Measurements from ENCODE around the gene PTGR1. TPM values are rescaled to one million over a fixed set of nuclear protein-coding genes. Genes with fewer than 3 reads are reported as not detected.

Gene PTGR1
- total and polyA plus RNA-seq, 8 donors = 5.0 to 28.8 (median 13.9) TPM

DNA sequence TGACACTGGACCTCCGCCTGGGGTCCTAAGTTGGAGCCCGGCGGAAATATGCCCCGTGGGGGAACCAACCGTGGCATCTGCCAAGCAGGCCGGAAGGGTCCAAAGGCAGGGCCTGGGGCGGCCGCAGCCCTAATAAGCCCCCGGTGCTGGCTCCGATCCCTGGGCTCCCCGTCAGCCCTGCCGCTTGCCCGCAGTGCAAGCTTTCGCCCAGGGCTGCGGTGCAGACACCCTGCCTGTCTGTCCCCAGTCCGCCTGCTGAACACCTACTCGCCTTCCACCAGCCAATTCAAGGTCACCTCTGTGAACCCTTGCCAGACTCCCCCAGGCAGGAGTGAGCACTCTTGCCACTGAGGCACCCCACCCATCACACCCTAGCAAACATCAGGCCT, 502 bp upstream of the PTGR1 start:
- peak in 2 of 6 donors; percentile 25 to 35 for DNase-seq
- WGBS, 2 donors = 12 to 18% methylated on average over 17 of the region's 17 CpGs
- no peak for FAIRE-seq
- TF ChIP-seq, protein P1, sequence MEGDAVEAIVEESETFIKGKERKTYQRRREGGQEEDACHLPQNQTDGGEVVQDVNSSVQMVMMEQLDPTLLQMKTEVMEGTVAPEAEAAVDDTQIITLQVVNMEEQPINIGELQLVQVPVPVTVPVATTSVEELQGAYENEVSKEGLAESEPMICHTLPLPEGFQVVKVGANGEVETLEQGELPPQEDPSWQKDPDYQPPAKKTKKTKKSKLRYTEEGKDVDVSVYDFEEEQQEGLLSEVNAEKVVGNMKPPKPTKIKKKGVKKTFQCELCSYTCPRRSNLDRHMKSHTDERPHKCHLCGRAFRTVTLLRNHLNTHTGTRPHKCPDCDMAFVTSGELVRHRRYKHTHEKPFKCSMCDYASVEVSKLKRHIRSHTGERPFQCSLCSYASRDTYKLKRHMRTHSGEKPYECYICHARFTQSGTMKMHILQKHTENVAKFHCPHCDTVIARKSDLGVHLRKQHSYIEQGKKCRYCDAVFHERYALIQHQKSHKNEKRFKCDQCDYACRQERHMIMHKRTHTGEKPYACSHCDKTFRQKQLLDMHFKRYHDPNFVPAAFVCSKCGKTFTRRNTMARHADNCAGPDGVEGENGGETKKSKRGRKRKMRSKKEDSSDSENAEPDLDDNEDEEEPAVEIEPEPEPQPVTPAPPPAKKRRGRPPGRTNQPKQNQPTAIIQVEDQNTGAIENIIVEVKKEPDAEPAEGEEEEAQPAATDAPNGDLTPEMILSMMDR (IDR thresholded peaks at IDR 0.05) = no peak
- H3K9me3 ChIP-seq = no peaks in the 10 kb centered on the region
- H3K36me3 ChIP-seq = peaks cover 0 to 5% (median 0%) of the 10 kb centered on the region in 3 donors
- ATAC-seq = peak; percentile 3 to 12 (median 5)
- H3K27me3 ChIP-seq = no peaks in the 10 kb centered on the region
- H3K4me3 ChIP-seq = peak overlapping the region; percentile 59 to 70 (median 64)
- intact Hi-C loops (cut with DNase I) = loop anchor here in 1 of 3 donors (10.0 kb wide), 1 partner anchor 85 kb away; no protein-coding TSS in a partner anchor
- peaks cover 0 to 9% (median 0%) of the 10 kb centered on the region in 3 donors for H3K4me1 ChIP-seq
- H3K27ac ChIP-seq = peak overlapping the region in 3 of 4 donors; percentile 64 to 83 (median 71)

DNA sequence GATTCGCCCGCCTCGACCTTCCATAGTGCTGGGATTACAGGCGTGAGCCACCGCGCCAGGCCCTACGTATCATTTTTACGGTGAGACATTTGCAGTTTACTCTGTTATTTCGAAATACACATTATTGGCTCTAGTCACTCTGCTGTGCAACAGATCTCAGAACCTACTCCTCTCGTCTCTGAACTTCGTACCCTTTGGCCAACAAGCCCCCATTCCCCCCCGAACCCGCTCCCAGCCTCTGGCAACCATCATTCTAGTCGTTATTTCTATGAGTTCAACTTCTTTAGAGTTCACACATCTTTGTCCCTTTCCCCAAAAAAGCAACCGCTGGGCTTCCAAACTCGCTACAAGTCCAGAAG, 735 bp downstream of the PTGR1 start:
- H3K9me3 ChIP-seq = no peaks in the 10 kb centered on the region

DNA sequence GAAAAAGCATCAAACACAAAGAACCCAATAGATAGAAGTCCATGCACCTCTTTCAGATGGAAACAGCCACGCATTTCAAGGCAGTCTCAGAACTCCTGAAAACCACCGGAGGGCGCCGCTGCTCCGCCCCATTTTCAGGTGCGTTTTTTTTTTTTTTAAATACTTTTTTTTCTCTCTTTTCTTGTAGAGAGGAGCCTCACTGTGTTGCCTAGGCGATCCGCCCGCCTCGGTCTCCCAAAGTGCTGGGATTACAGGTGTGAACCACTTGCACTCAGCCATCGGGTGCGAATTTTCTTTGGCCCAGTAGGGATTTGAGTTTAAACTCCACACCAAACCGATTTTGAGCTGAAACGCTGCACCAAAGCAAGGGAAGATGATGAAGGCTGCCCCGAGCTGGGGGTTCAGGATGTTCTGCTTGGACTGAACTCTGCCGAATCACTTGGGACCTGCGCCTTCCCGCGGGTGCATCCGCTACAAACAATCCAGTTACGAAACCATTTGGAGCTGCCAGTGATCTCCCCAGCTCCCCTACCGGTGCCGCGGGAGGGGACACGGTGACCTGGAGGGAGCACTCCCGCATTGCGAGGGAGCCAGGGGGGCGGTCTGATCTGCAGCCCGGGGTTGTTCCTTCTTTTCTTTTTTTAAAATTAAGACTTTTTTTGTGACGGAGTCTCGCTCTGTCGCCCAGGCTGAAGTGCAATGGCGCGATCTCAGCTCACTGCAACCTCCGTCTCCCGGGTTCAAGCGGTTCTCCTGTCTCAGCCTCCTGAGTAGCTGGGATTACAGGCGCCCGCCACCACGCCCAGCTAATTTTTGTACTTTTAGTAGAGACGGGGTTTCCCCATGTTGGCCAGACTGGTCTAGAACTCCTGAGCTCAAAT, 1.4 kb downstream of the PTGR1 start:
- ATAC-seq (peak; percentile 47 to 73 (median 64)), FAIRE-seq (no peak), DNase-seq (peak; percentile 60 to 77 (median 68))
- Histone ChIP-seq H3K36me3 (peaks cover 0 to 5% (median 0%) of the 10 kb centered on the region in 3 donors), H3K27ac (peak overlapping the region; percentile 64 to 84 (median 77)), H3K9me3 (no peaks in the 10 kb centered on the region), H3K27me3 (no peaks in the 10 kb centered on the region), H3K4me3 (peak overlapping the region; percentile 59 to 70 (median 64)), H3K4me1 (peaks cover 0 to 9% (median 0%) of the 10 kb centered on the region in 3 donors)
- intact Hi-C loops (cut with DNase I) = loop anchor here in 1 of 3 donors (10.0 kb wide), 1 partner anchor 87 kb away; no protein-coding TSS in a partner anchor
- TF ChIP-seq, protein P1 (IDR thresholded peaks at IDR 0.05) = peak; percentile 36 to 74 (median 56)
- 1% methylated on average over 41 of the region's 41 CpGs for WGBS, 2 donors

More for the DNA sequence above, 735 bp downstream of the PTGR1 start:
- no peak for FAIRE-seq
- ATAC-seq = peak; percentile 48 to 70 (median 58)
- Histone ChIP-seq H3K27ac (peak overlapping the region; percentile 64 to 84 (median 77)), H3K4me1 (peaks cover 0 to 9% (median 0%) of the 10 kb centered on the region in 3 donors), H3K36me3 (peaks cover 0 to 5% (median 0%) of the 10 kb centered on the region in 3 donors), H3K27me3 (no peaks in the 10 kb centered on the region), H3K4me3 (peak overlapping the region; percentile 59 to 70 (median 64))
- intact Hi-C loops (cut with DNase I) = loop anchor here in 1 of 3 donors (10.0 kb wide), 1 partner anchor 86 kb away; no protein-coding TSS in a partner anchor
- TF ChIP-seq, protein P1 (IDR thresholded peaks at IDR 0.05) = no peak
- 1 to 2% methylated on average over 16 of the region's 16 CpGs for WGBS, 2 donors
- DNase-seq = peak in 5 of 6 donors; percentile 5 to 56 (median 30)

DNA sequence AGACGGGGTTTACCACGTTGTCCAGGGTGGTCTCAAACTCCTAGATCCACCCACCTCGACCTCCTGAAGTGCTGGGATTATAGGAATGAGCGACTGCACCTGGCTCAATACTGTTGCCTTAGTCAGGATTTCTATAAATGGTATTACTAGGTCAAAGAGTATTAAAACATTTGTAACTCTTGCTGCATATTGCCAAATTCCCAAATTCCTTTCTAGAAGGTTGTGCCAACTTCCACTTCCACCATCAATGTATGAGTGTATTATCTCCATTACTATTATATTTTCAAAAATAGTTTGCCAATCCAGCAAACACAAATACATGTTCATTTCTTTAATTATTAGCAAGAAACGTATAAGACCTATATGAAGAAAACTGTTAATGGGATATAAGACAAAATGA, 10.6 kb downstream of the PTGR1 start:
- no peaks in the 10 kb centered on the region for H3K4me1 ChIP-seq
- 83 to 84% methylated on average over 5 of the region's 5 CpGs for WGBS, 2 donors
- DNase-seq (no peak), ATAC-seq (no peak), FAIRE-seq (no peak)
- intact Hi-C loops (cut with DNase I) = no loop called here
- H3K27ac ChIP-seq = no peak overlapping the region
- no peaks in the 10 kb centered on the region for H3K27me3 ChIP-seq
- no peak overlapping the region for H3K4me3 ChIP-seq
- peaks cover 0 to 8% (median 3%) of the 10 kb centered on the region in 3 donors for H3K36me3 ChIP-seq
- no peaks in the 10 kb centered on the region for H3K9me3 ChIP-seq
- TF ChIP-seq, protein P1 (IDR thresholded peaks at IDR 0.05) = no peak

All from pancreas (tissue), 10 donors.